GM19467 (cell line): ENCODE measurements around the gene SLC39A8.
"Not testable (repeated sequence)": the region's sequence is repeated elsewhere in the genome, so short reads cannot be mapped to it uniquely, and the experiment has no call there.

ENCODE experiments used
- ATAC-seq: cut with Tn5 transposase; IDR thresholded peaks from one replicate; pipeline ENCODE4 v1.9.1; 2021; ENCODE audit warnings: mild to moderate bottlenecking, moderate library complexity; ENCODE audit not compliant: unreplicated experiment

Gene SLC39A8

DNA sequence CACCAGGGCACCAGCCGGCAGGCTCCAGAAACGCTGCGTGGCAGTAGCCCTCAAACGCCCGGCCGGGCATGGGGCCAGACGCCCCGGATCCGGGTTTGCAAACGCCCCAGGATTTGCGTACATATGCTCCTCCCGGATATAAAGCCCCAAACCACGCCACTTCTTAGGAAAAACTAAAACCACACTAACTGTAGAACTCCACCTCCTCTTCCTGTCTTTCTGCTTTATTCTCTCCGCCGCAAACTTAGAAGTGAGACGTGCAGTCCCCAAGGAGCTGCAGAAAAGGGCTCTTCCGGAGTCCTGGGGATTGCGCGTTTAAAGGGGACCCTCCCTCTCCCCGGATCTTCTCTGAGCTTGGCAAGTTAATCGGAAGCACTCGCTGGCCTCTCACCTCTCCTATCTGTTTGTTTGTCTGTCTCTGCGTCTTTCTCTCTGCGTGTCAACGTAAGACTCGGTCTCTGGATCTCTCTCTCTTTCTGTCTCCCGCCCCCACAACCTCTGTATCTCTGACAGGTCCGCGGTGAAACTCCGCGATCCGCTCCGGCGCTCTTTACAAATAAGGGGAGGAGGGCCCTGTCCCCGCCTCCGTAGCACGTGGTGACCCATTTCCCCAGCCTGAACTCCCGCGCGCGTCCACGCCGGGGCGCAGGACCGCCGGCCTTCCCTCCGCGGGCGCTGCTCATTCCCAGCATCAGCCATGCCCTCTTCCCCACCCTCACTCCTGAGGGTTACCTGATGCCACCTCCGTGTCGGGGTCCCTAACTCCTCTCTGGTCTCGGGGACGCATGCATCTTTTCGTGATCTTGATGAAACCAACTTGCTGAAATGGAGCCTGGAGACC, at the start of gene SLC39A8:
Gene SLC39A8, minus strand, starts transcription at position 529 of the 841 bp plus-strand sequence. CDS start 820 bp downstream, outside the sequence.
- peak; percentile 82 for ATAC-seq

DNA sequence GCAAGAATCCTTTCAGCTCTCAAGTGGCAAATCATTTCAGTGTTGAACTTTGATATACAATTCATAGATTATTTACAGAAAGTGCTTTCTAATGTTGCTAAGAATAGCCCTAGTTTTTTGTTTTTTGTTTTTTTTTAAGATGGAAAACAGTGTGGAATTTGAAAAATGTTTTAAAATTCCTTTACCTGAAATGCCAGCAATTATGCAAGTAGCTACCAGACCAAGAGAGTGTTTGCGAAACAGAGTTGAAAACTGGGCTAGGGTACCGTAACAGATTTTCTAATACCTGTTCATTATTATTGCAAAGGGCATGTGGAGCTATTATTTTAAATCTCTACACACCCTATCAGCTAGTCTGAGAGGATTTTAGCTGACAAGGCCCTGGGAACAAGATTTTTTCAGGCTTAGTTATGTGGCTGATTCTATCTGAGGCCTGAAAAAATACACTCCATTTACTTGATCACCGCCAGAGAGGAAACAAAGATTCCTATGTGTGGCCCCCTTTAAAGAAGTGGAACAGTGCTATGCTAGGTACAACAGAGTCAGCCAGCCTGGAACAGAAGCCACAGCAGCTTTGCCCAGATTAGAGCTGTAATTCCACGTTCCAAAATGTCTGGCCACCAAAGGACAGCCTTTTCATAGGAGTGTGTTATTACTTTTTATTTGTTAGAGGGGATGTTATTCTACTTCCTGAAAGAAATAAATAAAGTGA, 46.9 kb upstream of the SLC39A8 start:
- ATAC-seq, result no peak

DNA sequence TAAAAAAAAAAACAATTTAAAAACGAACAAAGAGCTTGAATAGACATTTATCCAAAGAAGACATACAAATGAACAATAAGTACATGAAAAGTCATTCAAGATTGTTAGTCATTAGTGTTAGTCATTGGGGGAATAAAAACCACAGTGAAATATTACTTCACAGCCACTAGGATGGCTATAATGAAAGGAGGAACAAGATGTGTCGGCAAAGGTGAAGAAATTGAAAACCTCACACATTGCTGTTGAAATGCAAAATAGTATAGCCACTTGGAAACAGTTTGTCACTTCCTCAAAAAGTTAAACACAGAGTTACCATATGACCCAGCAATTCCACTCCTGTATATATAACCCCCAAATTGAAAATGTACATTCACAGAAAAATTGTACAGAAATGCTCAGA, 45.2 kb upstream of the SLC39A8 start:
- peak; percentile 86 for ATAC-seq

DNA sequence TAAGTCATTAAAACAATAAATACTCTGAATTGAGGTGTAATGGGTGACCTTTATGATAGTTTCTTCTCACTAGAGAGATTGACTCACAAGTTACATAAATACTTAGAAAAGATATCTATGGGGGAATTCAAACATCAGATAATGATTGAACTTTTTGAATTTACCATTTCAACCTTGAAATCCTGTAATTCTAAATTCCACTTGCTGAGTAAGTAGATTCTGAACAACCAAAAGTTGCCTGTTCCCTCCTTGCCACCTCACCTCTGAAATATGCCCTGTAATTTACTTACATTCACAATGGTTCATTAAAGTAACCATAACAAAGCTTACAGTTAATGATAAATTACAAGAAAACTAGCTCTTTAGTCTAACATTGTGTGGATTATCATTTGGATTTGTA, 43.3 kb upstream of the SLC39A8 start:
- no peak for ATAC-seq

DNA sequence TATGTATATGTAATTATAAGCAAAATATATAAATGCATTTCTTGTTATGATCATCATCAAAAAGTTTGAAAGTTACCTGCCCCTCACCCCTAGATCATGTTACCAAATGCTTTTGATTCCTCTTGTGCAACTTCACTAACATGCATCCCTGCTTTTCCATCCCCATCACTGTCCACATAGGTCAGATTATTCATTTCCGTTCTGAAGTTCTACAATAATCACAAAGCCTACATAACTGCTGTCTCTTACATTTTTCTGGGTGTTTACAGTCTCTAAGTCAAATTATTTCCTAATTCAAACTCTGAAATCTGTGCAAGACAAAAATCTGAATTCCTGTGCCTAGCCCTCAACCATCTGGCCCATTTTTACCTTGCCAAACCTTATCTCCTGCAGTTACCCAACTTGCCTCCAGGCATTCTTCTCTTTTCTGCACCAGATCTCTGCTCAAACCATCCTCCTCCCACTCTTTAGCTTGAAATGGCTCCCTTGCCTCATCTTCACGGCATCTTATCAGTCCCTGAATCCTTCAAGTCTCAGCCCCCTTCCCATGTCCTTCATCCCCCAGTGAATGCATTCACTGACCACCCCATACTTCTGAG, 42.4 kb upstream of the SLC39A8 start:
- no peak for ATAC-seq

DNA sequence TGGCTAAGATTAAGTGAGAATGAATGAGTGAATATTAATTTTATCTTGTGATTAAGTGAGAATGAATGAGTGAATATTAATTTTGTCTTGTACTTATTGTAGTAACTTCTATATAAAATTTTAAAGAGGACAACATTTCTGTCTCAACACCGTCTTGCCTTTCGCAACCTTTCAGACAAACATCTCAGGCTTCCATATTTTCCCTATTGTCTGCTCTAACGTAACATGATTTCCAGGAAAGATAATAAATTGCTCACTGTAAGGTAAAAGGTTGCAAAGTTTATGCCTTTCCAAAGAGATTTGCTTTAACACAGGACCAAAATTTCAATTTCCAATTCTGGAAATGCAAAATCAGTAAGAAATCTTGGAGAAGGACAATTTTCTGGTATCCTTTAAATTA, 41.7 kb upstream of the SLC39A8 start:
- ATAC-seq, result no peak

DNA sequence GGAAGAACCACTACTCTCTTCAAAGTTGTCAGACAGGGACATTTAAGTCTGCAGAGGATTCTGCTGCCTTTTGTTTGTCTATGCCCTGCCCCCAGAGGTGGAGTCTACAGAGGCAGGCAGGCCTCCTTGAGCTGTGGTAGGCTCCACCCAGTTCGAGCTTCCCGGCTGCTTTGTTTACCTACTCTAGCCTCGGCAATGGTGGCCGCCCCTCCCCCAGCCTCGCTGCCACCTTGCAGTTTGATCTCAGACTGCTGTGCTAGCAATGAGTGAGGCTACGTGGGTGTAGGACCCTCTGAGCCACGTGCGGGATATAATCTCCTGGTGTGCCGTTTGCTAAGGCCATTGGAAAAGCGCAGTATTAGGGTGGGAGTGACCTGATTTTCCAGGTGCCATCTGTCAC, 35.0 kb upstream of the SLC39A8 start:
- ATAC-seq, result not testable (repeated sequence)

DNA sequence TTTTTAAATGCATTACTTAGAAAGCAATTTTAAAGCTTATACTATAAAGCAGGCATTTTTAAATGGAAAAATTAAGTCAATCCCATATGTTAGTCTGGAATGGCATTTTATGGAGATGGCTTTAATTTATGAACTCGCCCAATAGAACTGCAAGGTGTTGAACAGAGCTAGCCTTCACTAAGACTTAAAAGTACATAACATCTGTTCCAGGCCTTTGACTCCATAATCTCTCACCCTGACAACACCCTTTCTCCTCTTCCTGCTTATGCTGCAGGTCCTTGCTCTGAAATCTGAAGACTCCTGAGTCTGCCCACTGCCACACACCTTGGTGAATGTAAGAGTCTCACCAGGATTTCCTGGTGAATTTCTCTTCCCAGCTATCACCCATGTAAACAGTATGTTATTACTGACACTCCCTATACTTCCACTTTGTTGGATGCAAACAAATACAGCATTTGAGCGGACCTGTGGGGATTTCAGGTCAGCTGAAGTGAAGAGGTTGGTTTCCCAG, 17.7 kb upstream of the SLC39A8 start:
- ATAC-seq, result no peak

DNA sequence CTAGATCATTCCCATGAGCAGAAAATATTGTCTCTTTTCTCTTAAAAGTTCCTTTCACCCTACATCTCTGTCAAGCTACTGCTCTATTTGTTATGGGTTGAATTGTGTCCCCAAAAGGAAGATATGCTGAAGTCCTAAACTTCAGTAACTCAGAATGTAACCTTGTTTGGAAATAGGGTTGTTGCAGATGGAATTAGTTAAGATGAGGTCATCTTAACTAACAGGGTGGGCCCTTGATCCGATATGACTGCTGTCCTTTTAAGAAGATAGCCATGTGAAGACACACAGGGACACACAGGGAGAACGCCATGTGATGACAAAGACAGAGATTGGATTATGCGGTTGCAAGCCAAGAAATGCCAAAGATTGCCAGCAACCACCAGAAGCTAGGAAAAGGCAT, 12.8 kb upstream of the SLC39A8 start:
- ATAC-seq, result no peak

DNA sequence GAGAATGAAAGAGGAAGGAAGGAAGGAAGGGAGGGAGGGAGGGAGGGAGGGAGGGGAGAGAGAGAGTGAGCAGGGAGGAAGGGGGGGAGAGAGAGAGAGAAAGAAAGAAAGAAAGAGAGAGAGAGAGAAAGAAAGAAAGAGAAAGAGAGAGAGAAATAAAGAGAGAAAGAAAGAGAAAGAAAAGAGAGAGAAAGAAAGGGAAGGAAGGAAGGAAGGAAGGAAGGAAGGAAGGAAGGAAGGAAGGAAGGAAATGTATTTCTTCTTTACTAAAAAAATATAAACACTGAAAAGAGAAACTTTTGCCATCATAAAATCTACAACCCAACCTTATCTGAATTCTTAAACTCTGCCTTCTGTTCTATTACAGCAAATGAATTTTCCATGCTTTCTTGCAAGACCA, 12.4 kb upstream of the SLC39A8 start:
- ATAC-seq, result not testable (repeated sequence)

DNA sequence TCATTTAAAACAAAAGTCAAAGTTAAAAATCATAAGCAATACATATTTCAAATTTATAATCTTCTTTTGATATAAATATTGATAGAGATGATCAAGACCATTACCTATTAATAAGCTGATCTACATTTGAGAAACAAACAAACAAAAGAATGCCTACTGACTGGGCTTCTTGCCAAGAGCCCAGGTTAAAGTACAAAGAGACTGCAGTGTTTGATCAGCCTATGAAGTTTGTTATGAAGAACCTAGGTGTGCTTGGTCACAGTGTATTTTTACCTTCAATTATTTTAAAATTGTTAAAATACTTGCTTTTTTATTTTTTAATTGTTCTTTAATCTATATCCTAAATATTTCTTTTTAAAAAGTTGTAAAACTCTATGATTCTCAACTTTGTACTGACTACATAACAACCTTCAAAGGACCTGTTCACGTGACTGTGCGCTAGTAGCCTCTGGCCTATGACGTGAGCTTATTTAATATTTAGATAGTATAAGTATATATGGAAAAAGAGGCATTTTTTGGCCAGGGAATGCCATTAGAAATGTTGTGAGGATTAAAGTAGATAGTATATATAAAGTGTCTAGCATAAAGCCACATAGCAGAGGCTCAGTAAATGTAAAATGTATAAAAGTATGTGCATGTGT, 11.4 kb upstream of the SLC39A8 start:
- no peak for ATAC-seq

DNA sequence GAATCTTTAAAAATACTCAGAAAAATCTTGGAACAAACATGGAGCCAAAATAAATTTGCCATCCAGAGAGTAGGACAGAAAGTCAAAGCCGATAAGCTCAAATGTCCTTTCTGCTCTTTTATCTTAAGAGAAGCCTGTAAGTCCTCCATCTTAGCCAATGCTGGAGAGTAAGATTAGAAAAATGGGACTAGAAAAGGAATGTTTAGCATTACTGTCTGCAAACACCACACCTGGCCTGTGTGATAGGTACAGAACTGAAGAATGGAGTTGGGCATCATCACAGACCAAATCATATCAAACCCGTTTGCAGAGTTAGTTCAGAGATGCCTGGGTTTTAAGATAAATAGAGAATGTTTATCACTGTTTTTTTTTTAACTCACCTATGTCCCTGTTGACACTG, 10.5 kb upstream of the SLC39A8 start:
- no peak for ATAC-seq

DNA sequence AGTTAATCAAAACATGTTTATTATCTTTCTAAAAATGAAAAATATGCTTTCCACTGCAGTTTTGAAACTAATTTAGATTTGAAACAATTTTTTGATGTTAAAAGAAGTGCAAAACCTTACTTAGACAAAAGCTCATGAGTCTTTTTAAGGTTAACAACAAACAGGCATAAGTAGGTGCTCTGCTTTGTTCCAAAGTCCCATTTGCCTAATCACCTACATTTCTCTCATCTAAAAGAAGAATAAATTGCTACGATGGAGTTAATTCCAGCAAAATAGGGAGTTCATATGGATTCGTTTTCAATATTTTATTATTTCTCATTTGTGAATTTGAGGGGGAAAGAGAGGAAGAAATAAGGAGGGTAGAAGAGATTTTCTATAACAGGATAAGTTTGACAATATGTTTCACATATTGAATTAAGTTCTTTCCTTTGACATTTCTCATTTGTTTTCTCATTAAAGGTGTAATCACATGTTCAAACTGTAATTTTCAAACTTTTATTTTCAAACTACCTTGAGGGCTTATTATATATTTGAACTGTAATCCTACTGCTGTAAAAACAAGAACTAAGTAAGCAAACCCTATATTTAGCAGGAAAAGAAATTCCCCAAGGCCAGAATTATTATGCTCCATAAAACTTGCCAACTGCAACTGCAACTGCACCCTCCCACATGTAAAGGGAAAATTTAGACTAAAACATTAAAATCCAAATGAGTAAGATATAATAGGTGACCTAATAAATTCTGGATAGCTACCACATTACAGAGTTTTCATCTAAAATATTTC, 9.6 kb upstream of the SLC39A8 start:
- no peak for ATAC-seq

DNA sequence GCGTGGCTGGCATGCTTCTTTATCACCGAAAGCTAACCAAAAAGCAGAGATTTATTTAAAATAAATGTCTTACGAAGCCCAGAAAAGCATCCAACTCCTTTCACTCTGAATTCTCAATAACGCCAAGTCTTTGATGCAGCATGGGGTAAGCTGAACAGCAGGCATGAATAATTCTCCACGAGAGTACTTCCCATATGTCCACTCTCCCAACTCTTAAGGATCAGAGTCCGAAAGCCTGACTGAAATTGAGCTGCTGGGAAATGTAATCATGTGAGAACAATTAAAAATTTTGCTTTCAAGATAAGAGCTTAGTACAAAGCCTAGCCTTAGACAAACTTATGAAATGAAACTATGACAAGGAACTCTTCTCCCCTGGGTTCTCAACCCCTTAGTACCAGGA, 7.5 kb upstream of the SLC39A8 start:
- ATAC-seq, result no peak

DNA sequence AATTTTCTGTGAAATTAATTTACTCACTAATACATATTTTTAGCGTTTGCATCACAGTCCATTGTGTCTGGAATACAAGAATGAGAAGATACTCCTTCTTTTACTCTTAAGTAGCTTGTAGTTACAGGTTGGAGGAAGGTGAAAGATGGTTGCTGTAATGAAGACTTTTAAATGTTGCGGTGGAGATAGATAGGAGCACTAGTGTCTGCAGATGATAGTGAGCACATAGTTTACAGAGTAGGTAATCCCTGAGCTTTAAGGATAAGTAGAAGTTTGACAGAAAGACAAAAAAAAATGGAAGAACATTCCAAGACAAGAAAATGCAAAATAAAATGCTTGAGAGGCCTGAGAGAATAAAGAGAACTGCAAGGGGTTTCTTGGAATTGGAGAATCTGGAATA, 5.4 kb upstream of the SLC39A8 start:
- ATAC-seq, result no peak

DNA sequence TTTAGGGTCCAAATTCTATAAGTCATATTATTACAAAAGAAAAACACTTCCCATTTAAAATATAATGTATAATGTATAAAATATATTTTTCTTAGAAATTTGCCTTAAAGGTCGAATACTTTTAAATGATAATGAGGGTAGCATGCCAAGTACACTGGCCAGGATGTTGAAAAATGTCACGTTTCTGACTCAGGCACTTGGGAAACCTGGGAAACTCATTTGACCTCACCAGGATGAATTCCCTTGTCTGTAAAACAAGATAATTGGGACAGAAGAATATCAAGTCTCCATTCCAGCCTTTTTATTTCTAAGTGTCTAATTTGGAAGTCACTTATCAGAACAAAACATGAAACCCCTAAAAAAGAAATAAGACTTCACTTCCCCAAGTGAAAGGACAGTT, 3.4 kb upstream of the SLC39A8 start:
- ATAC-seq, result no peak

DNA sequence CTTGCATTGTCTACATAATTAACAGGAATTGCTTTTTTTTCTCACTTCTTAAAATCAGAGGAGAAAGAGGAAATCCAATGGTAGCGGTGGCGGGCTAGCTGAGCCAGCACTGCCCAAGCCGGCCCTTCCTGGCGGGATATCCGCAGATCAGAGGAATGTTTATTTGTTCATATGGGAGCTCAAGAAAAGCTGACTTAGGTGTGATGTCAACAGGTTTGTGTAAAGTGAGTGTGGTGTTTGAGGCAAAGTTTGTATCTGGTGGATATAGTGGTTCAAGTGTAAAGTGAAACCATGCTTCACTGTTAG, 466 bp upstream of the SLC39A8 start:
- no peak for ATAC-seq

DNA sequence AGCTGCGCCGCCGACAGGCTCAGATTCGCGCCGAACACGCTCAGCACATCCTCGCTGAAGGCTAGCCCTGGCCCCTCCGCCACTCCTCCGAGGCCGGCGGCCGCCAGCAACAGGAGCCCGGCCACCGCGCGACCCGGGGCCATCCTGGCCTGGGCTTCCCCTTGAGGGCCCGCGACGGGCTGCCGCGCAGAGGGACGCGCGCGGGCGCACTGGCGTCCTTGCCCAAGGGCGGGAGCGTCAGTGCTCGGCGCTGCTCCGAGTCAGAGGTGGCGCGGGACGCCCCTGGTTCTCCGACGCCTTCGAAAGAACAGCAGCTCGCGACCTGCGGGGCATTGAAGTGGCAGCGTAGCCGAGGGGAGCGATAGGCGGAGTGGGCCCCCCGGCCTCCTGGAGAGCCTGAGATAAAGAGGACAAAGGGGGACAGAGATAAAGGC, 745 bp downstream of the SLC39A8 start:
- peak; percentile 47 for ATAC-seq

DNA sequence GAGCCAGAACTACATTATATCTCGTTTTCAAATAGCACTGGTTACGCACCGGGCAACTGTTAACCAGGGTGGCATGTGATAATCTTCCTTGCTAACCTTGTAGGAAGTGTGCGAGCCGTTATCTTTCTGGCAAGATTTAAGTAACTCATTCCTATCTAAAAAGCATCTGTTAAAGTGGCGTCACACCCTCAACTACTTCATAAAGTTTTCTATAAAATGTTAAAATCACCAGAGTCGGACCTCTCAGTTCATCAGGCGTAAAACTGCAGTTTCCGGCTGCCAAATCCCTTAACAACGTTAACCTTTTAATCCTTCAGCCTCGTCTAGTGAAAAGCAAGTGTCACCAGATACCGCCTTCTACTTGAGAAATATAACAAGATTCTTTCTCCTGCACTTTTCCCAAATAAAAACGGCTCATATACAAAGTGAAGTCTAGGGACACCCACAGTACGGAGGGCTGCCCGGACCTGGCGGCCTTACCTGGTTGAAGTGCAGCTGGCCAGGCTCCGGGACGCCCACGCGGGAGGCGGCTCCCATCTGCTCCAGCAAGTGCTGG, 1.2 kb downstream of the SLC39A8 start:
- peak; percentile 32 for ATAC-seq

DNA sequence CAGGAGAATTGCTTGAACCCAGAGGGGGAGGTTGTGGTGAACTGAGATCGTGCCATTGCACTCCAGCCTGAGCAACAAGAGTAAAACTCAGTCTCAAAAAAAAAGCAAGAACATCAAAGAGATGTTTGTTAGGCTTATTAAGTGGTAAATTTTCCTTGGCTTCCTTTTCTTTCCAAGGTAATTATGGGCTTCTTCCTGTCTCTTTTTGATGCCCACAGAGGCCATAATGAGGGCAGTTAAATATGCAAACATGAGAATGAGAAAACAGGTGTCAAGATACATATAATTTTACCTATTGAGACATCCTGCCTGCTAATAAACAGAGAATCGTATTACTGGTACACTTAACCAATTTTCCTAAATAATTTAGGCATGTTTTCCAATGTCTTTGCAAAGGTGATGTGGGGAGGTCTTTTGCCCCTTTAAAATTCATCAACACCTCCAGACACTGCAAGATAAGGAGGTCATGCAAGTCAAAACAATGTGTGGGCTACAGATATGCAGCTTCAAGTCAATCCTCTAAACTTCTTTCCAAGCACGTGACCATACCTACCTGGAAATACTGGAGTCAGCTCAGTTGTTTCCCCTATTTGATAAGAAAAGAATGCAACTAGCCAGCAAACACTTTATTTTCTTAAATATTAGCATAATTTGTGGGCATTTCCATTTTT, 2.7 kb downstream of the SLC39A8 start:
- ATAC-seq, result no peak
